ENCODE results near the gene SCPEP1. TPM values are rescaled to one million over a fixed set of nuclear protein-coding genes. Genes with fewer than 3 reads are reported as not detected.

SCPEP1 gene
- total RNA-seq, 1 experiment from 2014 or later: 29.6 TPM

GRCh38 chr17:56966338-56966737 is 11.6 kb upstream of the SCPEP1 start:
- H3K27me3 Mint-ChIP-seq (ENCODE audit: low read depth): no peaks in the 10 kb centered on the region; the same call in 1 of the 2 replicates
- H2AK5ac ChIP-seq (ENCODE audit: insufficient read length, low read length): no peak overlapping the region
- no peak overlapping the region for H3K27ac Mint-ChIP-seq
- no peak overlapping the region for H3K9ac ChIP-seq (ENCODE audit: extremely low read depth, insufficient read length, low read length)
- no peak overlapping the region for H2AFZ ChIP-seq (ENCODE audit: low read length)
- H2BK120ac ChIP-seq (ENCODE audit: low read depth, low read length, poor library complexity, severe bottlenecking): no peak overlapping the region
- no peak overlapping the region for H3K56ac ChIP-seq (ENCODE audit: insufficient read length, low read depth, low read length)
- peaks cover under 1% of the 10 kb centered on the region in 2 experiments; a peak in 3 of 4 replicates for H3K4me1 Mint-ChIP-seq
- H3K79me2 ChIP-seq (ENCODE audit: insufficient read depth, low read length): no peaks in the 10 kb centered on the region
- H3K4ac ChIP-seq (ENCODE audit: low read depth, low read length): no peak overlapping the region
- H2BK5ac ChIP-seq (ENCODE audit: insufficient read length, low read length): no peak overlapping the region
- peaks cover 3 to 9% (median 5%) of the 10 kb centered on the region in 3 experiments; a peak in 6 of 7 replicates for H3K36me3 Mint-ChIP-seq (ENCODE audit: insufficient read depth in 1 of 3, low read depth in 3 of 3)
- no peak for TF ChIP-seq CTCF (conservative IDR thresholded peaks at IDR 0.05)
- no peak overlapping the region for H3K4me3 Mint-ChIP-seq
- H3K9me3 ChIP-seq (ENCODE audit: control insufficient read depth, low read depth, low read length): no peaks in the 10 kb centered on the region
- no peak overlapping the region for H4K5ac ChIP-seq (ENCODE audit: insufficient read length, low read depth, low read length)
- no peak for DNase-seq
- H4K20me1 ChIP-seq (ENCODE audit: control insufficient read depth, insufficient read depth, insufficient read length): no peaks in the 10 kb centered on the region
- H3K27ac ChIP-seq (ENCODE audit: insufficient read length, low read depth, low read length): no peak overlapping the region
- no peaks in the 10 kb centered on the region for H3K4me1 ChIP-seq (ENCODE audit: insufficient read depth, low read length)
- H3T11ph ChIP-seq (ENCODE audit: low read length): no peak overlapping the region
- H4K91ac ChIP-seq (ENCODE audit: insufficient read length, low read depth, low read length): no peak overlapping the region
- H2BK12ac ChIP-seq (ENCODE audit: insufficient read length, low read depth, low read length): no peak overlapping the region
- no peak overlapping the region for H3K14ac ChIP-seq (ENCODE audit: insufficient read depth, low read length)
- H4K8ac ChIP-seq (replicated peaks; ENCODE audit: insufficient read length, low read depth, low read length): no peak overlapping the region
- no peak overlapping the region for H2BK15ac ChIP-seq (ENCODE audit: low read depth, low read length)
- H3K9me3 Mint-ChIP-seq: peaks cover 14 to 15% of the 10 kb centered on the region in 2 experiments
- H3K27me3 ChIP-seq (ENCODE audit: insufficient read depth, low read length): no peaks in the 10 kb centered on the region
- H3K4me2 ChIP-seq (ENCODE audit: insufficient read depth, insufficient read length, low read length): no peak overlapping the region
- no peak overlapping the region for H2BK20ac ChIP-seq (ENCODE audit: low read depth, low read length, poor library complexity, severe bottlenecking)
- H3K23me2 ChIP-seq (ENCODE audit: insufficient read length, low read depth, low read length, poor library complexity, severe bottlenecking): no peaks in the 10 kb centered on the region
- WGBS (ENCODE audit: extremely low coverage, insufficient read length, low lambda C conversion rate): no CpG with 5 or more reads among the region's 5 CpGs
- H3K79me1 ChIP-seq (ENCODE audit: insufficient read depth, low read depth, low read length, poor library complexity, severe bottlenecking): no peaks in the 10 kb centered on the region
- no peak overlapping the region for H3K18ac ChIP-seq (ENCODE audit: insufficient read length, low read depth, low read length)
- H3K23ac ChIP-seq (ENCODE audit: insufficient read length, low read depth, low read length): no peak overlapping the region
